ENCODE data around the gene USH1C.
A peak's percentile ranks its signal among the peaks of the same experiment; 100 is the strongest.

Gene USH1C

GRCh38 chr11:17498475-17498874 is 45.7 kb downstream of the USH1C start:
- peak; percentile 41 for TF ChIP-seq CTCF (conservative IDR thresholded peaks at IDR 0.05; ENCODE audit: low read depth, low read length)
- H3K4me3 ChIP-seq (ENCODE audit: low read depth, low read length), result no peak overlapping the region
- peak; percentile 19 for DNase-seq (ENCODE audit: low read depth)

GRCh38 chr11:17498058-17498457 is 46.2 kb downstream of the USH1C start:
- DNase-seq (ENCODE audit: low read depth), result no peak
- TF ChIP-seq CTCF (conservative IDR thresholded peaks at IDR 0.05; ENCODE audit: low read depth, low read length), result no peak
- no peak overlapping the region for H3K4me3 ChIP-seq (ENCODE audit: low read depth, low read length)

DNA sequence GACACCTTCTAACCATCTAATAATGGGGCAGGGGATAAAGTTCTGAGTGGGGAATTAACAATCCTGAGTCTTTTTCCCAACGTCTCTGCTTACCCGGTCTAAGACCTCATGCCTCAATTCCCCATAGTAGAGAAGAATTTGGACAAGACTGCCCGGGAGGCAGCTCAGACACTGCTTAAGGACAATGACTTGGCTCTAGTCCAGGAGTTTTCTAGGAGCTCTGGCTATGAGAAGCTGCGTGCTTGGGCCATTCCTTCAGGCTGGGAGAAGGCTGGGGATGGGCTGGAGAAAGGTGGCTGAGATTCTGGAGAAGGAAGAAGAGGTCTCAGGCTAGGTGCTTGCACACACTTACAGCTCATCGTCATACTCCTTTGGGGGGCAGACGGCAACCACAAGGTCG is 47.8 kb downstream of the USH1C start:
- H3K4me3 ChIP-seq (ENCODE audit: low read depth, low read length), result no peak overlapping the region
- no peak for TF ChIP-seq CTCF (conservative IDR thresholded peaks at IDR 0.05; ENCODE audit: low read depth, low read length)
- peak; percentile 30 for DNase-seq (ENCODE audit: low read depth)

- no peak for DNase-seq (ENCODE audit: low read depth)
- no peak for TF ChIP-seq CTCF (conservative IDR thresholded peaks at IDR 0.05; ENCODE audit: low read depth, low read length)
Measured at GRCh38 chr11:17494019-17494418, 50.2 kb downstream of the USH1C start.

DNA sequence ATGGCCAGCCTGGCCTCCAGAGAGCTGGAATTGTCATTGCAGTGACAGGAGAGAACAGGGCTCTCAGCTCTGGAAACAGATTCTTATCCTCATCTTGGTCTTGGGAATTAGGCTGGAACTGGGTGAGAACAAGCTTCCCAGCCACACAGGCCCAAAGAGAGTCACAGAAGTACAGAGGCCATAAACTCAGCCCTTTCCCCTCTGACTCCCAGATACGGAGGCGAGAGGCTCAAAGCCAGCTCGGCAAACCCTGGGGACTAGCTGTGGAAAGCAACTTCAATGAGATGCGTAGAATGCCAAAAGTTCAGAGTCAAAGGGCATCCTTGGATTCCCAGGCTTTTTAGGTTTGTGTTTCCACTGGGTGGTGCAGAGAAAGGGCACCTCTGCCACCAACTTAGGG is 53.3 kb downstream of the USH1C start:
- DNase-seq (ENCODE audit: low read depth), result no peak
- TF ChIP-seq CTCF (conservative IDR thresholded peaks at IDR 0.05; ENCODE audit: low read depth, low read length), result no peak
- no peak overlapping the region for H3K4me3 ChIP-seq (ENCODE audit: low read depth, low read length)

More at GRCh38 chr11:17494019-17494418, 50.2 kb downstream of the USH1C start:
- H3K4me3 ChIP-seq (ENCODE audit: low read depth, low read length), result no peak overlapping the region

DNA sequence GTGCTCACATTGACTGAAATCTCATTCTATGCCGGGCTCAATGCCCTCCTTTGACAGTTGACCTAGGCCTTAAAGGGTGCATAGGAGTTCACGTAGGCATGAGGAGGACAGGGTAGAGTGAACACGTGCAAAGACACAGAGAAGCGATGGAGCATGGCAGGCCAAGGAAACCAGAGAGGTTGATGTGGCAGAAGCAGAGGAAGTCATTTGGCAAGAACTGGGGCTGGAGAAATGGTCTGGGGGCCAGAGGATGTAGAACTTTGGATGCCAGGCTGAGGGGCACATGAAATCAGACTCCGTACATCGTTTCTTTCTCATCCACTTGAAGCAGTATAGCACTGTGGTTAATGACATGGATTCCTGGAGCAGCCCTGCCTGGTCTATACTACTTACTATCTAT is 54.0 kb downstream of the USH1C start:
- no peak overlapping the region for H3K4me3 ChIP-seq (ENCODE audit: low read depth, low read length)
- no peak for TF ChIP-seq CTCF (conservative IDR thresholded peaks at IDR 0.05; ENCODE audit: low read depth, low read length)
- DNase-seq (ENCODE audit: low read depth), result no peak

GRCh38 chr11:17489751-17490150 is 54.5 kb downstream of the USH1C start:
- no peak for DNase-seq (ENCODE audit: low read depth)
- H3K4me3 ChIP-seq (ENCODE audit: low read depth, low read length), result no peak overlapping the region
- no peak for TF ChIP-seq CTCF (conservative IDR thresholded peaks at IDR 0.05; ENCODE audit: low read depth, low read length)
